ENCODE measurements around the gene PRKAG2.

PRKAG2 gene

GRCh38 chr7:151896086-151896485, 19.2 kb upstream of the PRKAG2 start:
- H2AFZ ChIP-seq (ENCODE audit: low read length) = no peak overlapping the region
- no peaks in the 10 kb centered on the region for H3K4me1 ChIP-seq (ENCODE audit: insufficient read depth, low read length, poor library complexity, severe bottlenecking)
- H3K9ac ChIP-seq (ENCODE audit: low read depth, low read length, poor library complexity, severe bottlenecking) = no peak overlapping the region
- H3K79me2 ChIP-seq (ENCODE audit: insufficient read depth, low read length) = no peaks in the 10 kb centered on the region
- H4K20me1 ChIP-seq (ENCODE audit: insufficient read depth, low read length, poor library complexity, severe bottlenecking) = no peaks in the 10 kb centered on the region
- H3K9me2 ChIP-seq (replicated peaks; ENCODE audit: low read depth, low read length) = no peaks in the 10 kb centered on the region
- H3K27me3 ChIP-seq (ENCODE audit: insufficient read depth, low read length, poor library complexity, severe bottlenecking) = no peaks in the 10 kb centered on the region
- H3K9me3 ChIP-seq (ENCODE audit: insufficient read depth, low read depth, low read length) = no peaks in the 10 kb centered on the region
- H3K36me3 ChIP-seq (ENCODE audit: insufficient read depth, low read length) = no peaks in the 10 kb centered on the region
- H3K4me2 ChIP-seq (ENCODE audit: low read depth, low read length, poor library complexity, severe bottlenecking) = no peak overlapping the region
- no peak for TF ChIP-seq EZH2phosphoT487 (IDR thresholded peaks at IDR 0.05; ENCODE audit: borderline replicate concordance)
- TF ChIP-seq, protein P1, sequence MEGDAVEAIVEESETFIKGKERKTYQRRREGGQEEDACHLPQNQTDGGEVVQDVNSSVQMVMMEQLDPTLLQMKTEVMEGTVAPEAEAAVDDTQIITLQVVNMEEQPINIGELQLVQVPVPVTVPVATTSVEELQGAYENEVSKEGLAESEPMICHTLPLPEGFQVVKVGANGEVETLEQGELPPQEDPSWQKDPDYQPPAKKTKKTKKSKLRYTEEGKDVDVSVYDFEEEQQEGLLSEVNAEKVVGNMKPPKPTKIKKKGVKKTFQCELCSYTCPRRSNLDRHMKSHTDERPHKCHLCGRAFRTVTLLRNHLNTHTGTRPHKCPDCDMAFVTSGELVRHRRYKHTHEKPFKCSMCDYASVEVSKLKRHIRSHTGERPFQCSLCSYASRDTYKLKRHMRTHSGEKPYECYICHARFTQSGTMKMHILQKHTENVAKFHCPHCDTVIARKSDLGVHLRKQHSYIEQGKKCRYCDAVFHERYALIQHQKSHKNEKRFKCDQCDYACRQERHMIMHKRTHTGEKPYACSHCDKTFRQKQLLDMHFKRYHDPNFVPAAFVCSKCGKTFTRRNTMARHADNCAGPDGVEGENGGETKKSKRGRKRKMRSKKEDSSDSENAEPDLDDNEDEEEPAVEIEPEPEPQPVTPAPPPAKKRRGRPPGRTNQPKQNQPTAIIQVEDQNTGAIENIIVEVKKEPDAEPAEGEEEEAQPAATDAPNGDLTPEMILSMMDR (conservative IDR thresholded peaks at IDR 0.05; ENCODE audit: low read length) = no peak
- no peak overlapping the region for H3K4me3 ChIP-seq (ENCODE audit: low read length, poor library complexity, severe bottlenecking)
- no peaks in the 10 kb centered on the region for H3F3A ChIP-seq (ENCODE audit: low read depth)

- Histone ChIP-seq H3K36me3 (ENCODE audit: insufficient read depth, low read length) (no peaks in the 10 kb centered on the region), H3K9ac (ENCODE audit: low read depth, low read length, poor library complexity, severe bottlenecking) (no peak overlapping the region), H3K4me2 (ENCODE audit: low read depth, low read length, poor library complexity, severe bottlenecking) (no peak overlapping the region), H3K4me3 (ENCODE audit: low read length, poor library complexity, severe bottlenecking) (no peak overlapping the region), H3K9me2 (replicated peaks; ENCODE audit: low read depth, low read length) (no peaks in the 10 kb centered on the region), H2AFZ (ENCODE audit: low read length) (no peak overlapping the region), H3K9me3 (ENCODE audit: insufficient read depth, low read depth, low read length) (no peaks in the 10 kb centered on the region), H3F3A (ENCODE audit: low read depth) (no peaks in the 10 kb centered on the region), H3K79me2 (ENCODE audit: insufficient read depth, low read length) (no peaks in the 10 kb centered on the region), H4K20me1 (ENCODE audit: insufficient read depth, low read length, poor library complexity, severe bottlenecking) (no peaks in the 10 kb centered on the region), H3K27me3 (ENCODE audit: insufficient read depth, low read length, poor library complexity, severe bottlenecking) (no peaks in the 10 kb centered on the region), H3K4me1 (ENCODE audit: insufficient read depth, low read length, poor library complexity, severe bottlenecking) (no peaks in the 10 kb centered on the region)
- no peak for TF ChIP-seq EZH2phosphoT487 (IDR thresholded peaks at IDR 0.05; ENCODE audit: borderline replicate concordance)
- TF ChIP-seq, protein P1 (conservative IDR thresholded peaks at IDR 0.05; ENCODE audit: low read length) = no peak
Observed at GRCh38 chr7:151895631-151896031, 18.7 kb upstream of the PRKAG2 start.

GRCh38 chr7:151895008-151895630, 18.2 kb upstream of the PRKAG2 start:
- no peaks in the 10 kb centered on the region for H3K4me1 ChIP-seq (ENCODE audit: insufficient read depth, low read length, poor library complexity, severe bottlenecking)
- H3K9me3 ChIP-seq (ENCODE audit: insufficient read depth, low read depth, low read length) = no peaks in the 10 kb centered on the region
- H3K9me2 ChIP-seq (replicated peaks; ENCODE audit: low read depth, low read length) = no peaks in the 10 kb centered on the region
- H3K27me3 ChIP-seq (ENCODE audit: insufficient read depth, low read length, poor library complexity, severe bottlenecking) = no peaks in the 10 kb centered on the region
- H3K36me3 ChIP-seq (ENCODE audit: insufficient read depth, low read length) = no peaks in the 10 kb centered on the region
- no peaks in the 10 kb centered on the region for H3K79me2 ChIP-seq (ENCODE audit: insufficient read depth, low read length)
- no peak overlapping the region for H3K4me3 ChIP-seq (ENCODE audit: low read length, poor library complexity, severe bottlenecking)
- H3K4me2 ChIP-seq (ENCODE audit: low read depth, low read length, poor library complexity, severe bottlenecking) = no peak overlapping the region
- no peaks in the 10 kb centered on the region for H3F3A ChIP-seq (ENCODE audit: low read depth)
- TF ChIP-seq, protein P1 (conservative IDR thresholded peaks at IDR 0.05; ENCODE audit: low read length) = no peak
- no peak for TF ChIP-seq EZH2phosphoT487 (IDR thresholded peaks at IDR 0.05; ENCODE audit: borderline replicate concordance)
- H3K9ac ChIP-seq (ENCODE audit: low read depth, low read length, poor library complexity, severe bottlenecking) = no peak overlapping the region
- H2AFZ ChIP-seq (ENCODE audit: low read length) = no peak overlapping the region
- no peaks in the 10 kb centered on the region for H4K20me1 ChIP-seq (ENCODE audit: insufficient read depth, low read length, poor library complexity, severe bottlenecking)
